GM12801 (cell line): ENCODE measurements around the gene CCT2.

Source experiments
- CTCF ChIP-seq: IDR thresholded peaks from one replicate; pipeline ENCODE4 v1.5.1; 2011; ENCODE audit warnings: control low read depth; ENCODE audit not compliant: insufficient read length; ENCODE audit errors: extremely low read depth

Gene CCT2

GRCh38 chr12:69570545-69571399, 14.5 kb upstream of the CCT2 start:
- TF ChIP-seq CTCF, result no peak

- TF ChIP-seq CTCF, result no peak
These were observed 9.9 kb upstream of the CCT2 start for GRCh38 chr12:69575346-69575745.

- no peak for TF ChIP-seq CTCF
These were observed 7.0 kb upstream of the CCT2 start for GRCh38 chr12:69578283-69578682.

GRCh38 chr12:69579029-69579428, 6.2 kb upstream of the CCT2 start:
- TF ChIP-seq CTCF, result no peak

- no peak for TF ChIP-seq CTCF
These were observed 5.2 kb upstream of the CCT2 start for GRCh38 chr12:69580074-69580473.

GRCh38 chr12:69583203-69583602, 2.1 kb upstream of the CCT2 start:
- TF ChIP-seq CTCF, result no peak

GRCh38 chr12:69588527-69588926, 3.3 kb downstream of the CCT2 start:
- no peak for TF ChIP-seq CTCF
